Central memory CD8-positive, alpha-beta T cell (primary cell): ENCODE data around the gene LNPK.
"Not testable (repeated sequence)": the region's sequence is repeated elsewhere in the genome, so short reads cannot be mapped to it uniquely, and the experiment has no call there.

Source experiments
- ATAC-seq: fragments of 150-1000 bp; cut with Tn5 transposase; replicated peaks from 2 replicates; pipeline ENCODE4 v1.10.0; 2022; ENCODE audit warnings: mild to moderate bottlenecking, moderate FRiP score, moderate number of reproducible peaks; ENCODE audit not compliant: poor library complexity, severe bottlenecking; ENCODE audit errors: extremely low read depth
- DNase-seq, 2 donors: peaks; one replicate each; pipeline ENCODE4 v3.0.0; 2021; ENCODE audit warnings: low spot score in 2 of 2
- H3K27ac Mint-ChIP-seq: one replicate; pipeline ENCODE4 v1.8.0; 2022; ENCODE audit warnings: low read depth, mild to moderate bottlenecking, moderate library complexity, mixed read lengths
- H3K27me3 Mint-ChIP-seq: one replicate; pipeline ENCODE4 v1.8.0; 2022; ENCODE audit warnings: mixed read lengths
- H3K36me3 Mint-ChIP-seq: one replicate; pipeline ENCODE4 v1.8.0; 2022; ENCODE audit warnings: mild to moderate bottlenecking, moderate library complexity, mixed read lengths; ENCODE audit not compliant: insufficient read depth
- H3K4me1 Mint-ChIP-seq: one replicate; pipeline ENCODE4 v1.8.0; 2022; ENCODE audit warnings: mixed read lengths
- H3K4me3 Mint-ChIP-seq: one replicate; pipeline ENCODE4 v1.8.0; 2022; ENCODE audit warnings: mild to moderate bottlenecking, moderate library complexity, mixed read lengths
- H3K9me3 Mint-ChIP-seq: one replicate; pipeline ENCODE4 v1.8.0; 2022; ENCODE audit warnings: mixed read lengths

Gene LNPK

GRCh38 chr2:175926272-175926671, 75.8 kb downstream of the LNPK start:
- Mint-ChIP-seq H3K4me3 (no peak overlapping the region), H3K4me1 (no peaks in the 10 kb centered on the region), H3K9me3 (no peaks in the 10 kb centered on the region), H3K36me3 (peaks cover 1% of the 10 kb centered on the region), H3K27ac (no peak overlapping the region), H3K27me3 (no peaks in the 10 kb centered on the region)
- no peak for DNase-seq
- ATAC-seq, result no peak

- no peaks in the 10 kb centered on the region for H3K9me3 Mint-ChIP-seq
- no peaks in the 10 kb centered on the region for H3K36me3 Mint-ChIP-seq
- ATAC-seq (no peak), DNase-seq (no peak)
- no peak overlapping the region for H3K27ac Mint-ChIP-seq
- H3K27me3 Mint-ChIP-seq, result no peaks in the 10 kb centered on the region
- no peak overlapping the region for H3K4me3 Mint-ChIP-seq
- no peaks in the 10 kb centered on the region for H3K4me1 Mint-ChIP-seq
These were observed 79.9 kb downstream of the LNPK start for GRCh38 chr2:175922160-175922559.

GRCh38 chr2:175918935-175919334, 83.1 kb downstream of the LNPK start:
- Mint-ChIP-seq H3K9me3 (no peaks in the 10 kb centered on the region), H3K36me3 (no peaks in the 10 kb centered on the region), H3K27ac (no peak overlapping the region), H3K4me3 (no peak overlapping the region), H3K4me1 (no peaks in the 10 kb centered on the region), H3K27me3 (no peaks in the 10 kb centered on the region)
- ATAC-seq (no peak), DNase-seq (no peak)

GRCh38 chr2:175914846-175915245, 87.2 kb downstream of the LNPK start:
- Mint-ChIP-seq H3K27me3 (peaks cover 27% of the 10 kb centered on the region), H3K4me3 (no peak overlapping the region), H3K4me1 (no peaks in the 10 kb centered on the region), H3K36me3 (peaks cover 2% of the 10 kb centered on the region), H3K9me3 (peaks cover 6% of the 10 kb centered on the region), H3K27ac (no peak overlapping the region)
- ATAC-seq (no peak), DNase-seq (no peak)

GRCh38 chr2:175913849-175914743, 88.0 kb downstream of the LNPK start:
- not testable (repeated sequence) for H3K36me3 Mint-ChIP-seq, H3K27ac Mint-ChIP-seq, H3K4me1 Mint-ChIP-seq, ATAC-seq, DNase-seq, H3K4me3 Mint-ChIP-seq, H3K9me3 Mint-ChIP-seq
- peaks cover 32% of the 10 kb centered on the region for H3K27me3 Mint-ChIP-seq

GRCh38 chr2:175913267-175913666, 88.8 kb downstream of the LNPK start:
- ATAC-seq, H3K4me3 Mint-ChIP-seq, H3K9me3 Mint-ChIP-seq, H3K27ac Mint-ChIP-seq, H3K36me3 Mint-ChIP-seq, DNase-seq, H3K4me1 Mint-ChIP-seq: not testable (repeated sequence)
- H3K27me3 Mint-ChIP-seq, result peaks cover 38% of the 10 kb centered on the region

GRCh38 chr2:175904035-175904434, 98.0 kb downstream of the LNPK start:
- H3K27me3 Mint-ChIP-seq, result peaks cover 56% of the 10 kb centered on the region
- H3K4me3 Mint-ChIP-seq, result no peak overlapping the region
- ATAC-seq (no peak), DNase-seq (no peak)
- no peaks in the 10 kb centered on the region for H3K4me1 Mint-ChIP-seq
- H3K36me3 Mint-ChIP-seq, result no peaks in the 10 kb centered on the region
- no peaks in the 10 kb centered on the region for H3K9me3 Mint-ChIP-seq
- no peak overlapping the region for H3K27ac Mint-ChIP-seq

- DNase-seq, result no peak
These were observed 98.6 kb downstream of the LNPK start for GRCh38 chr2:175903384-175903936.

GRCh38 chr2:175895957-175896356, 106.1 kb downstream of the LNPK start:
- H3K4me1 Mint-ChIP-seq, H3K9me3 Mint-ChIP-seq, ATAC-seq, H3K4me3 Mint-ChIP-seq, H3K36me3 Mint-ChIP-seq, DNase-seq, H3K27ac Mint-ChIP-seq: not testable (repeated sequence)
- peaks cover 46% of the 10 kb centered on the region for H3K27me3 Mint-ChIP-seq

More at GRCh38 chr2:175903384-175903936, 98.6 kb downstream of the LNPK start:
- Mint-ChIP-seq H3K9me3 (no peaks in the 10 kb centered on the region), H3K4me1 (no peaks in the 10 kb centered on the region), H3K27ac (no peak overlapping the region), H3K27me3 (peaks cover 52% of the 10 kb centered on the region), H3K4me3 (no peak overlapping the region), H3K36me3 (no peaks in the 10 kb centered on the region)
- ATAC-seq, result no peak

- ATAC-seq (no peak), DNase-seq (no peak)
- Mint-ChIP-seq H3K36me3 (no peaks in the 10 kb centered on the region), H3K9me3 (no peaks in the 10 kb centered on the region), H3K4me3 (no peak overlapping the region), H3K27me3 (peaks cover 66% of the 10 kb centered on the region), H3K27ac (no peak overlapping the region), H3K4me1 (no peaks in the 10 kb centered on the region)
These were observed 110.0 kb downstream of the LNPK start for GRCh38 chr2:175892046-175892445.

- no peak for ATAC-seq
- DNase-seq, result no peak
- H3K9me3 Mint-ChIP-seq, result no peaks in the 10 kb centered on the region
- H3K27ac Mint-ChIP-seq, result no peak overlapping the region
- H3K4me1 Mint-ChIP-seq, result no peaks in the 10 kb centered on the region
- H3K27me3 Mint-ChIP-seq, result peaks cover 66% of the 10 kb centered on the region
- H3K4me3 Mint-ChIP-seq, result no peak overlapping the region
- H3K36me3 Mint-ChIP-seq, result no peaks in the 10 kb centered on the region
These were observed 111.3 kb downstream of the LNPK start for GRCh38 chr2:175890636-175891242.

GRCh38 chr2:175889701-175890302, 112.3 kb downstream of the LNPK start:
- H3K4me3 Mint-ChIP-seq, result no peak overlapping the region
- H3K4me1 Mint-ChIP-seq, result no peaks in the 10 kb centered on the region
- H3K9me3 Mint-ChIP-seq, result no peaks in the 10 kb centered on the region
- DNase-seq (no peak), ATAC-seq (no peak)
- H3K27me3 Mint-ChIP-seq, result peaks cover 66% of the 10 kb centered on the region
- H3K27ac Mint-ChIP-seq, result no peak overlapping the region
- H3K36me3 Mint-ChIP-seq, result no peaks in the 10 kb centered on the region
